IMR-90 (cell line): ENCODE results near the gene ERBB4. TPM values are rescaled to one million over a fixed set of nuclear protein-coding genes. Genes with fewer than 3 reads are reported as not detected.

Experiments
- ATAC-seq: fragments of 200-7000 bp; cut with Tn5 transposase; 2 replicates; pipeline ENCODE4 v1.9.1; 2020; ENCODE audit warnings: low read depth, mild to moderate bottlenecking, moderate library complexity
- BruUV-seq: library from RNA; stranded (reverse); fragments of 400-500 nt; replicated peaks from 2 replicates; lab custom pipeline; 2021; lab: Mats Ljungman, UMichigan
- CTCF ChIA-PET: fragments of 300-600 bp; formaldehyde crosslinking; extraction: SDS; loops from one replicate; lab custom pipeline; 2021; ENCODE audit warnings: antibody characterized with exemption; lab: Yijun Ruan, JAX
- POLR2A ChIA-PET: fragments of 300-600 bp; sonication (Branson Sonifier 250); formaldehyde crosslinking; loops from one replicate; lab custom pipeline; 2022; ENCODE audit warnings: antibody characterized with exemption; ENCODE audit not compliant: unreplicated experiment; lab: Charles Lee
- DNase-seq: peaks from one replicate; pipeline ENCODE4 v3.0.0; 2013
- H2AFZ ChIP-seq: replicated peaks from 2 replicates; pipeline ENCODE3; 2013; ENCODE audit warnings: low read length, mild to moderate bottlenecking; ENCODE audit not compliant: poor library complexity
- H2AK5ac ChIP-seq: 2 replicates; pipeline ENCODE4 v1.6.1; 2013; ENCODE audit warnings: low read depth, low read length, inconsistent platforms
- H2AK9ac ChIP-seq: replicated peaks from 2 replicates; pipeline ENCODE3; 2013; ENCODE audit warnings: mild to moderate bottlenecking, low read depth, low read length, moderate library complexity; ENCODE audit not compliant: poor library complexity
- H2BK120ac ChIP-seq: 2 replicates; pipeline ENCODE4 v1.6.1; 2013; ENCODE audit warnings: low read depth, low read length, inconsistent platforms
- H2BK15ac ChIP-seq: 3 replicates; pipeline ENCODE4 v1.6.1; 2013; ENCODE audit warnings: low read depth, low read length, inconsistent platforms
- H2BK20ac ChIP-seq: 2 replicates; pipeline ENCODE4 v1.6.1; 2013; ENCODE audit warnings: low read depth, mild to moderate bottlenecking, inconsistent platforms, low read length, moderate library complexity
- H2BK5ac ChIP-seq: 2 replicates; pipeline ENCODE4 v1.6.1; 2013; ENCODE audit warnings: mild to moderate bottlenecking, low read depth, low read length, inconsistent platforms; ENCODE audit not compliant: poor library complexity, severe bottlenecking
- H3K14ac ChIP-seq: replicated peaks from 2 replicates; pipeline ENCODE4 v1.6.1; 2013; ENCODE audit warnings: low read depth, low read length, inconsistent platforms
- H3K18ac ChIP-seq: 2 replicates; pipeline ENCODE4 v1.6.1; 2013; ENCODE audit warnings: low read depth, low read length, control low read depth
- H3K23ac ChIP-seq: 2 replicates; pipeline ENCODE4 v1.6.1; 2013; ENCODE audit warnings: low read depth, low read length, inconsistent platforms
- H3K27ac ChIP-seq: 2 replicates; pipeline ENCODE4 v1.5.1; 2013; ENCODE audit warnings: mild to moderate bottlenecking, control low read depth, low read length; ENCODE audit not compliant: insufficient read depth
- H3K27me3 ChIP-seq: 2 replicates; pipeline ENCODE4 v1.6.1; 2013; ENCODE audit warnings: low read length; ENCODE audit not compliant: control insufficient read depth, insufficient read depth
- H3K36me3 ChIP-seq: 2 replicates; pipeline ENCODE4 v1.6.1; 2013; ENCODE audit warnings: low read length, mixed read lengths; ENCODE audit not compliant: control insufficient read depth, insufficient read depth
- H3K4ac ChIP-seq: 2 replicates; pipeline ENCODE4 v1.6.1; 2013; ENCODE audit warnings: low read depth, low read length, inconsistent platforms
- H3K4me1 ChIP-seq: 2 replicates; pipeline ENCODE4 v1.6.1; 2013; ENCODE audit warnings: low read length, mixed read lengths; ENCODE audit not compliant: control insufficient read depth, insufficient read depth
- H3K4me2 ChIP-seq: 2 replicates; pipeline ENCODE4 v1.6.1; 2013; ENCODE audit warnings: low read depth, mild to moderate bottlenecking, control low read depth, low read length, moderate library complexity
- H3K4me3 ChIP-seq: 2 replicates; pipeline ENCODE4 v1.5.1; 2013; ENCODE audit warnings: low read depth, mild to moderate bottlenecking, control low read depth, low read length, moderate library complexity; ENCODE audit not compliant: insufficient read depth
- H3K56ac ChIP-seq: 2 replicates; pipeline ENCODE4 v1.6.1; 2013; ENCODE audit warnings: low read length, inconsistent platforms; ENCODE audit not compliant: insufficient read depth; ENCODE audit errors: extremely low read depth
- H3K79me1 ChIP-seq, 2 experiments: 2 replicates each; pipeline ENCODE4 v1.6.1; 2013; ENCODE audit warnings: low read length in 2 of 2, inconsistent platforms in 1 of 2, low read depth in 1 of 2
- H3K9ac ChIP-seq: 2 replicates; pipeline ENCODE4 v1.6.1; 2013; ENCODE audit warnings: low read depth, low read length, control low read depth
- H3K9me1 ChIP-seq: 2 replicates; pipeline ENCODE4 v1.6.1; 2013; ENCODE audit warnings: low read length, inconsistent platforms; ENCODE audit not compliant: insufficient read depth
- H3K9me3 ChIP-seq: 2 replicates; pipeline ENCODE4 v1.6.1; 2013; ENCODE audit warnings: low read length; ENCODE audit not compliant: control insufficient read depth, insufficient read depth
- H4K20me1 ChIP-seq: 2 replicates; pipeline ENCODE4 v1.6.1; 2013; ENCODE audit warnings: low read length, inconsistent platforms; ENCODE audit not compliant: insufficient read depth
- H4K5ac ChIP-seq: 2 replicates; pipeline ENCODE4 v1.6.1; 2013; ENCODE audit warnings: mild to moderate bottlenecking, low read depth, low read length, control low read depth
- H4K8ac ChIP-seq, 2 experiments: 2 replicates each; pipeline ENCODE4 v1.6.1; 2013; ENCODE audit warnings: low read depth in 2 of 2, low read length in 2 of 2, control low read depth in 1 of 2, inconsistent platforms in 1 of 2
- H4K91ac ChIP-seq: 2 replicates; pipeline ENCODE4 v1.6.1; 2013; ENCODE audit warnings: low read depth, low read length, inconsistent platforms; ENCODE audit not compliant: insufficient read depth
- MAFK ChIP-seq: IDR thresholded peaks from 2 replicates; pipeline ENCODE4 v1.6.1; 2012; ENCODE audit warnings: low read depth, low read length, improper control_type of control experiment
- SMC3 ChIP-seq: fragments of 150-350 bp; IDR thresholded peaks from 2 replicates; pipeline ENCODE4 v1.6.1; 2016; ENCODE audit warnings: low read depth, mild to moderate bottlenecking, antibody characterized with exemption, low read length, moderate library complexity
- WGBS, 2 experiments: methylation state at CpG; one replicate each; pipeline versions ENCODE4 v1.1.5 to v1.1.7; 2013; ENCODE audit warnings: missing lambda C conversion rate in 2 of 2; ENCODE audit not compliant: insufficient read length in 1 of 2; ENCODE audit errors: extremely low coverage in 2 of 2; 5-methylcytosine and 5-hydroxymethylcytosine counted together
- dilution Hi-C: fragments of 300-500 bp; cut with HindIII; formaldehyde crosslinking; loops from one replicate; pipeline ENCODE4 v1.14.3; 2018; ENCODE audit warnings: low sequenced_read_pairs; ENCODE audit not compliant: unreplicated experiment
- in situ Hi-C: fragments of 300-500 bp; cut with MboI; formaldehyde crosslinking; loops from 3 replicates; pipeline ENCODE4 v1.14.3; 2019; ENCODE audit warnings: low sequenced_read_pairs, inconsistent platforms, mixed read lengths
- intact Hi-C: fragments of 100-400 bp; cut with micrococcal nuclease; formaldehyde crosslinking; loops from 2 replicates; pipeline ENCODE4 v1.10.0; 2022
- polyA plus RNA-seq, 3 experiments: library from polyadenylated mRNA; depleted of rRNA; stranded (reverse); fragments of >200 nt; gene quantifications; 2 replicates each; pipeline ENCODE4 v1.2.3, GENCODE V29; 2012; ENCODE audit warnings: low replicate concordance in 1 of 3
- total RNA-seq: library from RNA; depleted of rRNA; stranded (reverse); fragments of >200 nt; gene quantifications from 2 replicates; pipeline ENCODE4 v1.2.3, GENCODE V29; 2012
- TF ChIP-seq, protein P1 (sequence below): fragments of 150-350 bp; IDR thresholded peaks from 2 replicates; pipeline ENCODE4 v1.6.1; 2017; ENCODE audit warnings: mild to moderate bottlenecking, antibody characterized with exemption, low read length, low read depth

ERBB4 gene
- total and polyA plus RNA-seq, 2 of the 4 experiments (the other 2 are of a cell fraction) = not detected

DNA sequence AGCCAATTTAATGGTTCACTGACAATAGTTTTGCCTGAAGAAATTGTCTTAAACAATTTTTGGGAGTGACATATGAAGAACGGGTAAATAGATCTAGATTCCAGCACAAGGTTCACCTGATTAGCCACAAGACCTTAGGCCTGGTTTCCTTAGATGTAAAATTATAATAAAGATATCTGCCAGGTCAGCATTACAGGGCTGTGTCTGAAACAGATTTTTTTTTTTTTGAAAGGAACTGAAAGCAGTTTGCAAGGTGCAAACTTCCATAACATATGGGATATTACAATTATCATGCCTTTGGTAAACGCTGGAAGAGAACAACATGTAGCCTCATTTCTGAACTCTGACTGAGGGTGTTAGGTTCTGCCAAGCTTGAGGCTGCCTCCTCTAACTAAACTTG is 599.4 kb downstream of the ERBB4 start:
- no TSS peak for BruUV-seq
- Histone ChIP-seq H3K36me3 (no peaks in the 10 kb centered on the region), H3K4me1 (no peaks in the 10 kb centered on the region), H3K4me2 (no peak overlapping the region), H3K4me3 (no peak overlapping the region), H2BK5ac (no peak overlapping the region), H3K9me1 (no peaks in the 10 kb centered on the region), H2AFZ (no peak overlapping the region), H2BK20ac (no peak overlapping the region), H2AK9ac (no peak overlapping the region), H3K9ac (no peak overlapping the region), H3K14ac (no peak overlapping the region), H3K79me1 (no peaks in the 10 kb centered on the region), H4K8ac (no peak overlapping the region), H3K18ac (no peak overlapping the region), H3K56ac (no peak overlapping the region), H3K4ac (no peak overlapping the region), H4K5ac (no peak overlapping the region), H3K23ac (no peak overlapping the region), H2BK15ac (no peak overlapping the region), H2AK5ac (no peak overlapping the region), H4K91ac (no peak overlapping the region), H3K9me3 (no peaks in the 10 kb centered on the region), H3K27me3 (no peaks in the 10 kb centered on the region), H2BK120ac (no peak overlapping the region), H3K27ac (no peak overlapping the region), H4K20me1 (no peaks in the 10 kb centered on the region)
- CTCF ChIA-PET = no interaction called here
- TF ChIP-seq, protein P1, sequence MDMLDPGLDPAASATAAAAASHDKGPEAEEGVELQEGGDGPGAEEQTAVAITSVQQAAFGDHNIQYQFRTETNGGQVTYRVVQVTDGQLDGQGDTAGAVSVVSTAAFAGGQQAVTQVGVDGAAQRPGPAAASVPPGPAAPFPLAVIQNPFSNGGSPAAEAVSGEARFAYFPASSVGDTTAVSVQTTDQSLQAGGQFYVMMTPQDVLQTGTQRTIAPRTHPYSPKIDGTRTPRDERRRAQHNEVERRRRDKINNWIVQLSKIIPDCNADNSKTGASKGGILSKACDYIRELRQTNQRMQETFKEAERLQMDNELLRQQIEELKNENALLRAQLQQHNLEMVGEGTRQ = no peak
- TF ChIP-seq MAFK (peak; percentile 75), SMC3 (no peak)
- dilution Hi-C loops (no loop called here), intact Hi-C loops (no loop called here), in situ Hi-C loops (no loop called here)
- no peak for DNase-seq
- WGBS, 2 experiments = no CpG with 5 or more reads among the region's 2 CpGs
- POLR2A ChIA-PET = no interaction called here
- no peak for ATAC-seq
